GM19043 (cell line): ENCODE results near the gene SLITRK5.

Experiments used
- ATAC-seq: cut with Tn5 transposase; IDR thresholded peaks from one replicate; pipeline ENCODE4 v1.9.1; 2021; ENCODE audit warnings: low read depth; ENCODE audit not compliant: unreplicated experiment

SLITRK5 gene

DNA sequence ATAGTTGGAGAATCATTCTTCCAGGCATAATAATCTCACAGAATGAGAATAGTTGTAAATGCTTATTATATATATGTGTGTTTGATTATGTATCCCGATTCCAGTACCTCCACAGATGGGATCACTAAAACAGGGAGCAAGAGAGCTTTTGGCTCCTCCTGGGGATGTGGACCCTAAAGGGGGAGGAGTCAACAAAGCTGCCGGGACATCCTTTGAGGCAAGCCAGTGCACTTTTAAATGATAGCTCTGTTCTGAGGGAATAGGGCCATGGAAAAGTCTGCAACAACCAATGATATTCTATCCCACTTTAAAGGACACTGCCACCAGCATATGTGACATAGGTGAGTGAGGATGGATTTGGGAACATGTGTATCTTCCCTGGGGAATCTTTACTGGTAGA is 40.8 kb downstream of the SLITRK5 start:
- ATAC-seq: no peak
